ENCODE data around the gene TMEM140.
A peak's percentile ranks its signal among the peaks of the same experiment; 100 is the strongest.
"Not testable (repeated sequence)": the region's sequence is repeated elsewhere in the genome, so short reads cannot be mapped to it uniquely, and the experiment has no call there.

TMEM140 gene

GRCh38 chr7:135208102-135208793, 60.4 kb downstream of the TMEM140 start:
- ChIA-PET POLR2A (interaction anchor here (0.5 to 1.5 kb wide), 2 partner anchors 20 to 22 kb away, joined by 3 to 4 read pairs; no protein-coding TSS in a partner anchor), CTCF (interaction anchor here (0.9 to 2.7 kb wide), 7 partner anchors 12 to 39 kb away, joined by 3 to 13 read pairs (median 4); partner anchors contain the start of gene CYREN)
- no peak for DNase-seq (ENCODE audit: extremely low spot score)
- no peak for TF ChIP-seq CTCF (IDR thresholded peaks at IDR 0.05; ENCODE audit: control extremely low read depth, extremely low read depth, low read depth, missing control alignments)

DNA sequence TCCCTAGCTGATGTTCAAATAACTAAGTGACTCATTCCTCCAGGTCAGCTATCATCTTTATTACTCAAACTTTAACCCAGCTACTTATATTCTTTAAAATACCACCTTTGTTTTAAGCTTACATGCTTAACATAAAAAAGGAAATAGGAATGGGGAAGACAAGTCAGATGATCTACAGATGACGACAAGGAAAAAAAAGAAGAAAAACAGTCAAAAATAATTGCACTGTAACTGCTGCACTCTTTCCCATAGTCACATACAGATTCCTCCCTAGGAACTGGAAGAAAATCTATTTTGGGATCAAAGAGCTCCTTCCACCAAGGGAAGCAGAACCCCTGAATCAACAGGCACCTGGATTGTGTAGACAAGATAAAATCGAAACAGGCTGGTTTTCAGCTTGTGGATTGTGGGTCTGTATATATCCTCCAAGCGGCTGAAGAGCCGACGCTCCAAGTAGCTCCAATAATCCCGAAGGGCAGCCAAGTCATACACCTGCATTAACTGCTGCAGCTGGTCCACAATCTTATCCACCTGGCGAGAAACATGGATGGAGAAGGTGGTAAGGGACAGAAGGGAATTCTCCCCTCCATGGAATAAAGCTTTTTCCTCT, 61.5 kb downstream of the TMEM140 start:
- CTCF ChIA-PET = interaction anchor here (0.9 to 3.6 kb wide), 11 partner anchors 9 to 223 kb away, joined by 3 to 16 read pairs (median 4); partner anchors contain the start of genes AGBL3 and CYREN
- DNase-seq (ENCODE audit: extremely low spot score) = no peak
- POLR2A ChIA-PET = interaction anchor here (3.0 kb wide), 1 partner anchor 21 kb away, joined by 18 read pairs; no protein-coding TSS in a partner anchor
- no peak for TF ChIP-seq CTCF (IDR thresholded peaks at IDR 0.05; ENCODE audit: control extremely low read depth, extremely low read depth, low read depth, missing control alignments)

GRCh38 chr7:135210888-135211178, 63.0 kb downstream of the TMEM140 start:
- no peak for TF ChIP-seq CTCF (IDR thresholded peaks at IDR 0.05; ENCODE audit: control extremely low read depth, extremely low read depth, low read depth, missing control alignments)
- no peak for DNase-seq (ENCODE audit: extremely low spot score)
- ChIA-PET CTCF (interaction anchor here (0.9 to 3.6 kb wide), 8 partner anchors 10 to 224 kb away, joined by 3 to 16 read pairs (median 5); partner anchors contain the start of genes AGBL3 and CYREN), POLR2A (interaction anchor here (3.0 kb wide), 1 partner anchor 23 kb away, joined by 18 read pairs; no protein-coding TSS in a partner anchor)

DNA sequence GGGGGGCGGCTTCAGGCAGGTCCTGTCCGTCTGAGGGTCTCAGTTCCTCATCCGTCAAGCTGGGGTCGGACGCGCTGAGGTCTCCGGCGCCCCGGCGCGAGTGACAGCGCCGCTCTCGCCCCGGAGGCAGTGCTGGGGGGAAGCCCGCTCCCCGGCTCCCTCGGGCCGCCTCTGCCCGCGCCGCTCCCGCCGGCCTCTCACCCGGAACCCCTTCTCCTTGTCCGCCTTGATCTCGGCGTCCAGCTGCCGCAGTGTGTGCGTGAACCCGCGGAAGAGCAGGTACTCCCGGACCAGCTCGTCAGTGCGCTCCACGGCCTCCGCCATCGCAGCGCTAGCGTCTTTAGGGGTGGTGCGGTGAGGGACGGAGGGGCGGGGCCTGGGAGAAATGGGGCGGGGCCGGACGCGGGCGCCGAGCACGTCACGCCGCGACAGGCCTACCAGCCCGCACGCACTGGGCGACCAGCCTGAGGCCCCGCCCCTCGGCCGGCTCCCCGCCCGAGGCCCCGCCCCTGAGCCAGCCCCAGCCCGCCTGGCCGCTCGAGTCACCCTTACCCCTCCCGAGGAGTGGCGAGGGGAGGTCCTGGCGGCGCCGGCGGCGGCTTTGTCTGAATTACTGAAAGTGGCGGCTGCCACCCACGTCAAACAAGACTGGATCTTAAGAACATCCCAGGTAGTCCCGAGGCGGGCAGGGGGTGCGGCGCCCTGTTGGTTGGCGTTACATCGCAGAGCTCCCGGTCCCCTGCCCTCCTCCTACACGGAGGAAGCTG, 63.5 kb downstream of the TMEM140 start, which contains the start of gene WDR91:
Gene WDR91, minus strand, starts transcription at position 348 of the 767 bp plus-strand sequence. Its CDS starts 24 bp downstream, at position 324.
- POLR2A ChIA-PET = interaction anchor here (3.0 kb wide), 1 partner anchor 23 kb away, joined by 18 read pairs; no protein-coding TSS in a partner anchor
- TF ChIP-seq CTCF (IDR thresholded peaks at IDR 0.05; ENCODE audit: control extremely low read depth, extremely low read depth, low read depth, missing control alignments) = peak; percentile 1
- CTCF ChIA-PET = interaction anchor here (0.9 to 3.6 kb wide), 7 partner anchors 21 to 225 kb away, joined by 3 to 16 read pairs (median 4); partner anchors contain the start of genes AGBL3 and CYREN
- DNase-seq (ENCODE audit: extremely low spot score) = peak; percentile 100

GRCh38 chr7:135211946-135212685, 64.2 kb downstream of the TMEM140 start:
- not testable (repeated sequence) for DNase-seq (ENCODE audit: extremely low spot score)
- POLR2A ChIA-PET = interaction anchor here (3.0 kb wide), 1 partner anchor 24 kb away, joined by 18 read pairs; no protein-coding TSS in a partner anchor

GRCh38 chr7:135213831-135214230, 66.0 kb downstream of the TMEM140 start:
- no peak for DNase-seq (ENCODE audit: extremely low spot score)
- CTCF ChIA-PET = interaction anchor here (1.1 to 1.4 kb wide), 4 partner anchors 10 to 459 kb away, joined by 3 to 4 read pairs (median 3); no protein-coding TSS in a partner anchor
- no peak for TF ChIP-seq CTCF (IDR thresholded peaks at IDR 0.05; ENCODE audit: control extremely low read depth, extremely low read depth, low read depth, missing control alignments)
- POLR2A ChIA-PET = no interaction called here

More at GRCh38 chr7:135211946-135212685, 64.2 kb downstream of the TMEM140 start:
- CTCF ChIA-PET = interaction anchor here (1.4 to 3.6 kb wide), 3 partner anchors 22 to 69 kb away, joined by 3 to 16 read pairs (median 4); no protein-coding TSS in a partner anchor

Measured in GM10248 (cell line).